ENCODE results near the gene PEPD. TPM values are rescaled to one million over a fixed set of nuclear protein-coding genes. Genes with fewer than 3 reads are reported as not detected.

Gene PEPD
- total RNA-seq, 4 donors from 2014 or later = 58.9 to 81.0 (median 70.7) TPM

- intact Hi-C loops (cut with DNase I; ENCODE audit: low total_unique reads) = no loop called here
- DNase-seq (ENCODE audit: low spot score in 2 of 2) = no peak
- H3K4me3 ChIP-seq (ENCODE audit: low read depth, poor library complexity, severe bottlenecking) = no peak overlapping the region
- 63 to 83% methylated on average over 14 to 29 of the region's 31 CpGs for WGBS, 2 donors
- TF ChIP-seq CTCF (IDR thresholded peaks at IDR 0.05) = no peak
- TF ChIP-seq POLR2A (IDR thresholded peaks at IDR 0.05) = no peak
Measured at GRCh38 chr19:33395561-33396550, 125.7 kb downstream of the PEPD start.

- no peak overlapping the region for H3K4me3 ChIP-seq (ENCODE audit: low read depth, poor library complexity, severe bottlenecking)
- TF ChIP-seq CTCF (IDR thresholded peaks at IDR 0.05) (no peak), POLR2A (IDR thresholded peaks at IDR 0.05) (no peak)
- DNase-seq (ENCODE audit: low spot score in 2 of 2) = no peak
- intact Hi-C loops (cut with DNase I; ENCODE audit: low total_unique reads) = no loop called here
- WGBS, 2 donors = 49 to 56% methylated on average over 17 to 19 of the region's 19 CpGs
Measured at GRCh38 chr19:33394723-33395560, 126.6 kb downstream of the PEPD start.

GRCh38 chr19:33394006-33394722 is 127.4 kb downstream of the PEPD start:
- intact Hi-C loops (cut with DNase I; ENCODE audit: low total_unique reads) = no loop called here
- peak; percentile 73 to 96 for DNase-seq (ENCODE audit: low spot score in 2 of 2)
- WGBS, 2 donors = 28 to 31% methylated on average over 28 to 29 of the region's 30 CpGs

GRCh38 chr19:33393286-33394005 is 128.1 kb downstream of the PEPD start:
- intact Hi-C loops (cut with DNase I; ENCODE audit: low total_unique reads) = no loop called here
- 78 to 80% methylated on average over 14 to 20 of the region's 21 CpGs for WGBS, 2 donors
- no peak for DNase-seq (ENCODE audit: low spot score in 2 of 2)
- TF ChIP-seq CTCF (IDR thresholded peaks at IDR 0.05) = no peak
- H3K4me3 ChIP-seq (ENCODE audit: low read depth, poor library complexity, severe bottlenecking) = no peak overlapping the region

More at GRCh38 chr19:33394006-33394722, 127.4 kb downstream of the PEPD start:
- no peak for TF ChIP-seq CTCF (IDR thresholded peaks at IDR 0.05)
- TF ChIP-seq POLR2A (IDR thresholded peaks at IDR 0.05) = no peak
- no peak overlapping the region for H3K4me3 ChIP-seq (ENCODE audit: low read depth, poor library complexity, severe bottlenecking)
